Urinary bladder (tissue), 4 donors: ENCODE measurements around the gene DEGS1. TPM values are rescaled to one million over a fixed set of nuclear protein-coding genes. Genes with fewer than 3 reads are reported as not detected.

Experiments
- DNase-seq: peaks from one replicate; pipeline ENCODE4 v3.0.0-alpha.2; 2015; ENCODE audit errors: extremely low spot score
- H3K27ac ChIP-seq: one replicate; pipeline ENCODE4 v1.5.1; 2013; ENCODE audit warnings: low read depth, mild to moderate bottlenecking, moderate library complexity
- H3K36me3 ChIP-seq: one replicate; pipeline ENCODE4 v1.6.1; 2013; ENCODE audit warnings: mild to moderate bottlenecking, moderate library complexity; ENCODE audit not compliant: insufficient read depth
- H3K4me1 ChIP-seq: one replicate; pipeline ENCODE4 v1.6.1; 2013; ENCODE audit warnings: mild to moderate bottlenecking, moderate library complexity; ENCODE audit not compliant: insufficient read depth
- H3K4me3 ChIP-seq: one replicate; pipeline ENCODE4 v1.5.1; 2013; ENCODE audit warnings: low read depth, low read length
- WGBS: extraction: QIAGEN DNeasy Blood & Tissue Kit; methylation state at CpG from one replicate; pipeline ENCODE4 v1.1.7; 2013; 5-methylcytosine and 5-hydroxymethylcytosine counted together
- polyA plus RNA-seq: library from polyadenylated mRNA; stranded (reverse); fragments of 200-250 nt; gene quantifications from one replicate; pipeline ENCODE4 v1.2.3, GENCODE V29; 2013
- total RNA-seq: library from RNA; depleted of rRNA; stranded (reverse); fragments of >200 nt; gene quantifications from one replicate; pipeline ENCODE4 v1.2.3, GENCODE V29; 2014
- donor health status: healthy with polysubstance abuse.
- donor health status: healthy.

The DEGS1 gene
- total and polyA plus RNA-seq, 2 donors: 91.9 to 95.5 TPM

GRCh38 chr1:224170343-224170742, 12.7 kb upstream of the DEGS1 start:
- Histone ChIP-seq H3K36me3 (no peaks in the 10 kb centered on the region), H3K4me3 (no peak overlapping the region), H3K27ac (no peak overlapping the region), H3K4me1 (no peaks in the 10 kb centered on the region)
- no peak for DNase-seq
- WGBS: 91% methylated on average over 4 of the region's 4 CpGs

GRCh38 chr1:224170748-224171478, 12.1 kb upstream of the DEGS1 start:
- H3K4me3 ChIP-seq: no peak overlapping the region
- no peak for DNase-seq
- no peak overlapping the region for H3K27ac ChIP-seq
- WGBS: 81% methylated on average over 9 of the region's 9 CpGs
- no peaks in the 10 kb centered on the region for H3K4me1 ChIP-seq
- no peaks in the 10 kb centered on the region for H3K36me3 ChIP-seq

GRCh38 chr1:224172229-224172628, 10.8 kb upstream of the DEGS1 start:
- no peak for DNase-seq
- Histone ChIP-seq H3K27ac (no peak overlapping the region), H3K4me3 (no peak overlapping the region), H3K4me1 (no peaks in the 10 kb centered on the region), H3K36me3 (no peaks in the 10 kb centered on the region)
- WGBS: 91% methylated on average over 3 of the region's 3 CpGs

GRCh38 chr1:224173523-224173922, 9.5 kb upstream of the DEGS1 start:
- WGBS: 69% methylated on average over 5 of the region's 5 CpGs
- Histone ChIP-seq H3K4me1 (no peaks in the 10 kb centered on the region), H3K36me3 (no peaks in the 10 kb centered on the region), H3K4me3 (no peak overlapping the region), H3K27ac (no peak overlapping the region)
- no peak for DNase-seq

- 5% methylated on average over 21 of the region's 21 CpGs for WGBS
- Histone ChIP-seq H3K27ac (no peak overlapping the region), H3K4me1 (no peaks in the 10 kb centered on the region), H3K4me3 (no peak overlapping the region), H3K36me3 (no peaks in the 10 kb centered on the region)
- DNase-seq: no peak
Measured at GRCh38 chr1:224175617-224176016, 7.4 kb upstream of the DEGS1 start.

GRCh38 chr1:224177356-224177999, 5.6 kb upstream of the DEGS1 start:
- Histone ChIP-seq H3K4me3 (no peak overlapping the region), H3K36me3 (no peaks in the 10 kb centered on the region), H3K27ac (no peak overlapping the region), H3K4me1 (no peaks in the 10 kb centered on the region)
- no peak for DNase-seq
- WGBS: 93% methylated on average over 9 of the region's 9 CpGs

- H3K36me3 ChIP-seq: no peaks in the 10 kb centered on the region
- no peak for DNase-seq
- H3K4me3 ChIP-seq: no peak overlapping the region
- no peaks in the 10 kb centered on the region for H3K4me1 ChIP-seq
- no peak overlapping the region for H3K27ac ChIP-seq
- 91% methylated on average over 5 of the region's 5 CpGs for WGBS
Measured at GRCh38 chr1:224178894-224179293, 4.1 kb upstream of the DEGS1 start.

- DNase-seq: no peak
- WGBS: 90% methylated on average over 11 of the region's 11 CpGs
- Histone ChIP-seq H3K27ac (no peak overlapping the region), H3K4me3 (no peak overlapping the region), H3K36me3 (no peaks in the 10 kb centered on the region), H3K4me1 (peaks cover 3% of the 10 kb centered on the region)
Measured at GRCh38 chr1:224180783-224181452, 2.1 kb upstream of the DEGS1 start.

GRCh38 chr1:224181453-224181810, 1.6 kb upstream of the DEGS1 start:
- no peaks in the 10 kb centered on the region for H3K36me3 ChIP-seq
- no peak overlapping the region for H3K27ac ChIP-seq
- DNase-seq: no peak
- no peak overlapping the region for H3K4me3 ChIP-seq
- H3K4me1 ChIP-seq: peaks cover 3% of the 10 kb centered on the region
- WGBS: 94% methylated on average over 4 of the region's 4 CpGs

- 66% methylated on average over 22 of the region's 22 CpGs for WGBS
- no peak for DNase-seq
Measured at GRCh38 chr1:224182057-224182865, 779 bp upstream of the DEGS1 start.

GRCh38 chr1:224183591-224184312, 712 bp downstream of the DEGS1 start:
- Histone ChIP-seq H3K4me3 (peak overlapping the region; percentile 79), H3K27ac (peak overlapping the region; percentile 90), H3K36me3 (no peaks in the 10 kb centered on the region), H3K4me1 (peaks cover 3% of the 10 kb centered on the region)
- DNase-seq: no peak
- under 1% methylated on average over 53 of the region's 53 CpGs for WGBS

More at GRCh38 chr1:224182057-224182865, 779 bp upstream of the DEGS1 start:
- Histone ChIP-seq H3K4me3 (peak overlapping the region; percentile 79), H3K4me1 (peaks cover 3% of the 10 kb centered on the region), H3K36me3 (no peaks in the 10 kb centered on the region), H3K27ac (peak overlapping the region; percentile 71)

- peaks cover 3% of the 10 kb centered on the region for H3K4me1 ChIP-seq
- no peak for DNase-seq
Measured at GRCh38 chr1:224185208-224185607, 2.2 kb downstream of the DEGS1 start.

GRCh38 chr1:224188286-224188685, 5.2 kb downstream of the DEGS1 start:
- H3K36me3 ChIP-seq: peaks cover 1% of the 10 kb centered on the region
- no peak for DNase-seq
- H3K4me3 ChIP-seq: no peak overlapping the region
- H3K27ac ChIP-seq: no peak overlapping the region
- H3K4me1 ChIP-seq: peaks cover 3% of the 10 kb centered on the region
- WGBS: 91% methylated on average over 2 of the region's 2 CpGs

More at GRCh38 chr1:224185208-224185607, 2.2 kb downstream of the DEGS1 start:
- H3K27ac ChIP-seq: no peak overlapping the region
- H3K36me3 ChIP-seq: peaks cover 1% of the 10 kb centered on the region
- H3K4me3 ChIP-seq: no peak overlapping the region
- WGBS: 90% methylated on average over 8 of the region's 8 CpGs
